HCT116 (cell line): ENCODE results near the gene SETX. TPM values are rescaled to one million over a fixed set of nuclear protein-coding genes. Genes with fewer than 3 reads are reported as not detected.

Experiments used
- ATAC-seq: fragments of 200-7000 bp; cut with Tn5 transposase; 2 replicates; pipeline ENCODE4 v1.9.1; 2020; ENCODE audit warnings: mild to moderate bottlenecking, moderate library complexity
- BruUV-seq: library from RNA; stranded (reverse); fragments of 400-500 nt; replicated peaks from 2 replicates; lab custom pipeline; 2021; lab: Mats Ljungman, UMichigan
- CTCF ChIA-PET: fragments of 300-600 bp; sonication (Branson Sonifier 250); formaldehyde crosslinking; loops from one replicate; lab custom pipeline; 2021; ENCODE audit warnings: antibody characterized with exemption; lab: Charles Lee
- POLR2A ChIA-PET: fragments of 300-600, 350-600 bp; sonication (Branson Sonifier 250); formaldehyde crosslinking; loops from one replicate; lab custom pipeline; 2021; ENCODE audit warnings: antibody characterized with exemption; lab: Charles Lee
- RAD21 ChIA-PET, 2 experiments: fragments of 300-600 bp; sonication (Branson Sonifier 250); formaldehyde crosslinking; loops; one replicate each; lab custom pipeline; 2023; ENCODE audit warnings: low total read pairs in 2 of 2; ENCODE audit not compliant: uncharacterized antibody in 2 of 2, unreplicated experiment in 2 of 2, low non-redundant PET in 1 of 2; lab: Charles Lee
- DNase-seq: peaks from one replicate; pipeline ENCODE4 v3.0.0-alpha.2; 2010; ENCODE audit warnings: low read depth, low spot score
- H2AFZ ChIP-seq: fragments of 200-600 bp; shearing (Covaris generic), sonication (generic); 2 replicates; pipeline ENCODE4 v1.6.1; 2017; ENCODE audit warnings: low read depth, mixed run types, mixed read lengths, antibody characterized with exemption, low read length; ENCODE audit not compliant: poor library complexity, severe bottlenecking
- H3K27ac ChIP-seq: 2 replicates; pipeline ENCODE4 v1.5.1; 2012; ENCODE audit warnings: low read depth, low read length
- H3K27me3 ChIP-seq: fragments of 200-600 bp; sonication (generic); 2 replicates; pipeline ENCODE4 v1.6.1; 2016; ENCODE audit warnings: mixed run types, low read length, mixed read lengths; ENCODE audit not compliant: insufficient read depth
- H3K36me3 ChIP-seq, 2 experiments: fragments of 200-500 bp in 1 of 2; fragments of 200-600 bp in 1 of 2; sonication (Bioruptor generic) in 1 of 2; sonication (generic) in 1 of 2; 2 replicates each; pipeline versions ENCODE4 v1.5.1 to v1.6.1; 2014 to 2016; ENCODE audit warnings: low read length in 2 of 2, inconsistent platforms in 1 of 2, mixed read lengths in 1 of 2, mixed run types in 1 of 2; ENCODE audit not compliant: insufficient read depth in 2 of 2, control insufficient read depth in 1 of 2
- H3K4me1 ChIP-seq, 2 experiments: fragments of 200-600 bp in 1 of 2; sonication (generic) in 1 of 2; 2 replicates each; pipeline versions ENCODE4 v1.5.1 to v1.6.1; 2012 to 2017; ENCODE audit warnings: low read length in 2 of 2, inconsistent platforms in 1 of 2, mild to moderate bottlenecking in 1 of 2, mixed read lengths in 1 of 2, mixed run types in 1 of 2, moderate library complexity in 1 of 2; ENCODE audit not compliant: insufficient read depth in 2 of 2, control insufficient read depth in 1 of 2
- H3K4me2 ChIP-seq: fragments of 200-600 bp; sonication (generic); 2 replicates; pipeline ENCODE4 v1.6.1; 2017; ENCODE audit warnings: mixed run types, low read length, mixed read lengths
- H3K4me3 ChIP-seq, 2 experiments: fragments of 200-600 bp in 1 of 2; sonication (generic) in 1 of 2; replicated peaks in 1 of 2; 2 replicates each; pipeline ENCODE4 v1.5.1; 2011 to 2016; ENCODE audit warnings: low read length in 2 of 2, control low read depth in 1 of 2, low read depth in 1 of 2, mild to moderate bottlenecking in 1 of 2, mixed read lengths in 1 of 2, mixed run types in 1 of 2
- H3K79me2 ChIP-seq: fragments of 200-600 bp; sonication (generic); 2 replicates; pipeline ENCODE4 v1.6.1; 2017; ENCODE audit warnings: mild to moderate bottlenecking, mixed run types, low read length, moderate library complexity, mixed read lengths; ENCODE audit not compliant: insufficient read depth
- H3K9ac ChIP-seq: fragments of 200-600 bp; sonication (generic); 2 replicates; pipeline ENCODE4 v1.6.1; 2016; ENCODE audit warnings: low read length, mixed read lengths
- H3K9me2 ChIP-seq: fragments of 200-600 bp; sonication (generic), shearing (Covaris generic); 2 replicates; pipeline ENCODE4 v1.6.1; 2017; ENCODE audit warnings: mixed run types, mild to moderate bottlenecking, moderate library complexity; ENCODE audit not compliant: insufficient read depth
- H3K9me3 ChIP-seq, 2 experiments: fragments of 200-500 bp in 1 of 2; fragments of 200-600 bp in 1 of 2; sonication (Bioruptor generic) in 1 of 2; sonication (generic) in 1 of 2; 2 replicates each; pipeline ENCODE4 v1.6.1; 2014 to 2017; ENCODE audit warnings: low read length in 2 of 2, mixed read lengths in 2 of 2, inconsistent platforms in 1 of 2, low read depth in 1 of 2, mild to moderate bottlenecking in 1 of 2, mixed run types in 1 of 2, moderate library complexity in 1 of 2; ENCODE audit not compliant: control insufficient read depth in 1 of 2, insufficient read depth in 1 of 2
- H4K20me1 ChIP-seq: fragments of 200-600 bp; sonication (generic), shearing (Covaris generic); 2 replicates; pipeline ENCODE4 v1.6.1; 2017; ENCODE audit warnings: mixed run types, mild to moderate bottlenecking, moderate library complexity; ENCODE audit not compliant: insufficient read depth
- CEBPB ChIP-seq: IDR thresholded peaks from 2 replicates; pipeline ENCODE4 v1.6.1; 2012; ENCODE audit warnings: low read depth
- EGR1 ChIP-seq: IDR thresholded peaks from 2 replicates; pipeline ENCODE4 v1.6.1; 2012; ENCODE audit warnings: low read depth
- EZH2phosphoT487 ChIP-seq: fragments of 200-600 bp; IDR thresholded peaks from 2 replicates; pipeline ENCODE4 v1.6.1; 2018; ENCODE audit warnings: antibody characterized with exemption, borderline replicate concordance
- POLR2A ChIP-seq: IDR thresholded peaks from 2 replicates; pipeline ENCODE4 v1.7.0; 2011; ENCODE audit warnings: borderline replicate concordance; ENCODE audit not compliant: insufficient read depth, insufficient read length; ENCODE audit errors: extremely low read depth
- SP1 ChIP-seq: IDR thresholded peaks from 2 replicates; pipeline ENCODE4 v1.6.1; 2012; ENCODE audit warnings: low read depth
- TCF7L2 ChIP-seq: IDR thresholded peaks from 2 replicates; pipeline ENCODE4 v1.7.0; 2011; ENCODE audit warnings: borderline replicate concordance, inconsistent platforms; ENCODE audit not compliant: insufficient read depth, insufficient read length; ENCODE audit errors: extremely low read depth
- intact Hi-C: fragments of 100-400 bp; cut with micrococcal nuclease; formaldehyde crosslinking; loops from 2 replicates; pipeline ENCODE4 v1.10.0; 2022
- total RNA-seq: library from RNA; stranded (reverse); gene quantifications from one replicate; pipeline ENCODE4 v1.2.1, GENCODE V29; 2021; ENCODE audit not compliant: unreplicated experiment
- TF ChIP-seq, protein P1 (sequence below): IDR thresholded peaks from 2 replicates; pipeline ENCODE4 v1.6.1; 2012
- TF ChIP-seq, protein P2 (sequence below): IDR thresholded peaks from 2 replicates; pipeline ENCODE4 v1.6.1; 2012
- TF ChIP-seq, protein P3 (sequence below), 3 experiments: fragments of 200-600 bp in 1 of 3; sonication (generic) in 1 of 3; IDR thresholded peaks in 2 of 3; conservative IDR thresholded peaks in 1 of 3; 2 replicates each; pipeline ENCODE4 v1.5.1; 2012 to 2017; ENCODE audit warnings: low read depth in 2 of 3, low read length in 2 of 3, antibody characterized with exemption in 1 of 3, borderline replicate concordance in 1 of 3, control low read depth in 1 of 3, mild to moderate bottlenecking in 1 of 3, mixed read lengths in 1 of 3, mixed run types in 1 of 3, moderate library complexity in 1 of 3; ENCODE audit not compliant: insufficient read depth in 1 of 3
- TF ChIP-seq, protein P4 (sequence below): IDR thresholded peaks from 2 replicates; pipeline ENCODE4 v1.6.1; 2012; ENCODE audit warnings: low read depth

SETX gene
- total RNA-seq, 1 experiment from 2014 or later = 38.5 TPM

DNA sequence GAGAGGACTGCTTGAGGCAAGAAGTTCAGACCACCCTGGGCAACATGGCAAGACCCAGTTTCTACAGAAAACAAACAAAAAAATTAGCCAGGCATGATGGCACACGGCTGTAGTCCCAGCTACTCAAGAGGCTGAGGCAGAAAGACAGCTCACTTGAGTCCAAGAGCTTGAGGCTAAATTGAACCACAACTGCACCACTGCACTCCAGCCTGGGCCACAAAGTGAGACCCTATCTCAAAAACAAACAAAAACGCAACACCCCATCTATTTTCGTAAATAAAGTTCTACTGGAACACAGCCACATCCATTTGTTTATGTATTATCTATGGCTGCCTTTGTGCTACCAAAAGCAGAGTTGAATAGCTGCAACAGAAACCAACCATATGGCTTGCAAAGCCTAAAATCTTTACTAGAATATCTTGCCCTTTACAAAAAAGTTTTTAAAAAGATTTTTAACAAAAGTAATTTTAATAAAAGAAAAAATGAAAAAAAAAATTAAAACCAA, 67.5 kb downstream of the SETX start:
- H3K27ac ChIP-seq = no peak overlapping the region
- peaks cover 8% of the 10 kb centered on the region for H3K79me2 ChIP-seq
- H3K9me2 ChIP-seq = no peaks in the 10 kb centered on the region
- no peak overlapping the region for H3K4me3 ChIP-seq
- ChIA-PET POLR2A (no interaction called here), CTCF (no interaction called here), RAD21 (no interaction called here)
- ATAC-seq (no peak), DNase-seq (no peak)
- no peak overlapping the region for H3K4me2 ChIP-seq
- intact Hi-C loops = no loop called here
- H3K9ac ChIP-seq = no peak overlapping the region
- no peaks in the 10 kb centered on the region for H3K27me3 ChIP-seq
- no peak for TF ChIP-seq POLR2A
- TF ChIP-seq, protein P1, sequence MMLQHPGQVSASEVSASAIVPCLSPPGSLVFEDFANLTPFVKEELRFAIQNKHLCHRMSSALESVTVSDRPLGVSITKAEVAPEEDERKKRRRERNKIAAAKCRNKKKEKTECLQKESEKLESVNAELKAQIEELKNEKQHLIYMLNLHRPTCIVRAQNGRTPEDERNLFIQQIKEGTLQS = no peak
- no peak for TF ChIP-seq CEBPB
- TF ChIP-seq EGR1 = no peak
- TF ChIP-seq SP1 = no peak
- no peak for TF ChIP-seq TCF7L2
- no peak for TF ChIP-seq EZH2phosphoT487
- TF ChIP-seq, protein P2, sequence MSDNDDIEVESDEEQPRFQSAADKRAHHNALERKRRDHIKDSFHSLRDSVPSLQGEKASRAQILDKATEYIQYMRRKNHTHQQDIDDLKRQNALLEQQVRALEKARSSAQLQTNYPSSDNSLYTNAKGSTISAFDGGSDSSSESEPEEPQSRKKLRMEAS = no peak
- TF ChIP-seq, protein P3, sequence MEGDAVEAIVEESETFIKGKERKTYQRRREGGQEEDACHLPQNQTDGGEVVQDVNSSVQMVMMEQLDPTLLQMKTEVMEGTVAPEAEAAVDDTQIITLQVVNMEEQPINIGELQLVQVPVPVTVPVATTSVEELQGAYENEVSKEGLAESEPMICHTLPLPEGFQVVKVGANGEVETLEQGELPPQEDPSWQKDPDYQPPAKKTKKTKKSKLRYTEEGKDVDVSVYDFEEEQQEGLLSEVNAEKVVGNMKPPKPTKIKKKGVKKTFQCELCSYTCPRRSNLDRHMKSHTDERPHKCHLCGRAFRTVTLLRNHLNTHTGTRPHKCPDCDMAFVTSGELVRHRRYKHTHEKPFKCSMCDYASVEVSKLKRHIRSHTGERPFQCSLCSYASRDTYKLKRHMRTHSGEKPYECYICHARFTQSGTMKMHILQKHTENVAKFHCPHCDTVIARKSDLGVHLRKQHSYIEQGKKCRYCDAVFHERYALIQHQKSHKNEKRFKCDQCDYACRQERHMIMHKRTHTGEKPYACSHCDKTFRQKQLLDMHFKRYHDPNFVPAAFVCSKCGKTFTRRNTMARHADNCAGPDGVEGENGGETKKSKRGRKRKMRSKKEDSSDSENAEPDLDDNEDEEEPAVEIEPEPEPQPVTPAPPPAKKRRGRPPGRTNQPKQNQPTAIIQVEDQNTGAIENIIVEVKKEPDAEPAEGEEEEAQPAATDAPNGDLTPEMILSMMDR (IDR thresholded peaks at IDR 0.05 in 2 of 3, conservative IDR thresholded peaks at IDR 0.05 in 1 of 3; ENCODE audit: borderline replicate concordance in 1 of 3, insufficient read depth in 1 of 3, low read depth in 2 of 3, low read length in 2 of 3) = no peak
- TF ChIP-seq, protein P4, sequence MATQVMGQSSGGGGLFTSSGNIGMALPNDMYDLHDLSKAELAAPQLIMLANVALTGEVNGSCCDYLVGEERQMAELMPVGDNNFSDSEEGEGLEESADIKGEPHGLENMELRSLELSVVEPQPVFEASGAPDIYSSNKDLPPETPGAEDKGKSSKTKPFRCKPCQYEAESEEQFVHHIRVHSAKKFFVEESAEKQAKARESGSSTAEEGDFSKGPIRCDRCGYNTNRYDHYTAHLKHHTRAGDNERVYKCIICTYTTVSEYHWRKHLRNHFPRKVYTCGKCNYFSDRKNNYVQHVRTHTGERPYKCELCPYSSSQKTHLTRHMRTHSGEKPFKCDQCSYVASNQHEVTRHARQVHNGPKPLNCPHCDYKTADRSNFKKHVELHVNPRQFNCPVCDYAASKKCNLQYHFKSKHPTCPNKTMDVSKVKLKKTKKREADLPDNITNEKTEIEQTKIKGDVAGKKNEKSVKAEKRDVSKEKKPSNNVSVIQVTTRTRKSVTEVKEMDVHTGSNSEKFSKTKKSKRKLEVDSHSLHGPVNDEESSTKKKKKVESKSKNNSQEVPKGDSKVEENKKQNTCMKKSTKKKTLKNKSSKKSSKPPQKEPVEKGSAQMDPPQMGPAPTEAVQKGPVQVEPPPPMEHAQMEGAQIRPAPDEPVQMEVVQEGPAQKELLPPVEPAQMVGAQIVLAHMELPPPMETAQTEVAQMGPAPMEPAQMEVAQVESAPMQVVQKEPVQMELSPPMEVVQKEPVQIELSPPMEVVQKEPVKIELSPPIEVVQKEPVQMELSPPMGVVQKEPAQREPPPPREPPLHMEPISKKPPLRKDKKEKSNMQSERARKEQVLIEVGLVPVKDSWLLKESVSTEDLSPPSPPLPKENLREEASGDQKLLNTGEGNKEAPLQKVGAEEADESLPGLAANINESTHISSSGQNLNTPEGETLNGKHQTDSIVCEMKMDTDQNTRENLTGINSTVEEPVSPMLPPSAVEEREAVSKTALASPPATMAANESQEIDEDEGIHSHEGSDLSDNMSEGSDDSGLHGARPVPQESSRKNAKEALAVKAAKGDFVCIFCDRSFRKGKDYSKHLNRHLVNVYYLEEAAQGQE = no peak
- TF ChIP-seq, all 23 proteins: peak for 0
- no peak overlapping the region for H2AFZ ChIP-seq
- H3K9me3 ChIP-seq = no peaks in the 10 kb centered on the region
- peaks cover 34 to 51% of the 10 kb centered on the region in 2 experiments for H3K36me3 ChIP-seq
- BruUV-seq = no TSS peak
- H4K20me1 ChIP-seq = no peaks in the 10 kb centered on the region
- no peaks in the 10 kb centered on the region for H3K4me1 ChIP-seq
